Breast epithelium (tissue), 3 donors: ENCODE measurements around the gene SYMPK.

ENCODE experiments used
- POLR2A ChIP-seq: fragments of 450-650 bp; IDR thresholded peaks from one replicate; pipeline ENCODE4 v1.6.1; 2016; ENCODE audit warnings: antibody characterized with exemption, mild to moderate bottlenecking, moderate library complexity
- POLR2AphosphoS5 ChIP-seq, 3 donors: sonication (generic); formaldehyde crosslinking; IDR thresholded peaks; one replicate each; pipeline ENCODE4 v1.6.1; 2017; ENCODE audit warnings: antibody characterized with exemption in 3 of 3
- TF ChIP-seq, protein P1 (sequence below), 3 donors: fragments of 450-650 bp; IDR thresholded peaks; one replicate each; pipeline ENCODE4 v1.5.1; 2016 to 2017; ENCODE audit warnings: antibody characterized with exemption in 3 of 3, mild to moderate bottlenecking in 3 of 3, moderate library complexity in 3 of 3

DNA sequence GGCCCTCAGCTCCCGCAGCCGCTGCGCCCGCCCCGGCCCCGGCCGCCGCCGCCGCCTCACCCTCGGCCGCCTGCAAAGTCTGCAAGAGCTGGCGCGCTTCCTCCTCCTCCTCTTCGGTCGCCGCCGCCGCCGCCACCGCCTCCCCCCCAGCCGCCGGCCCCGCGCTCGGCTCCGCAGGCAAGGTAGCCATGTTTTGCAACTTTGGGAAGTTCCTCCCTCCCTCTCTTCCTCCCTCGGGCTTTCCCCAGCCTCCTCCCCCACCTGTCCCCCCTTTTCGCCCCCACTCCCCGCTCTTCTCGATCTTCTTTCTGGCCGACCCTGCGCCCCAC, 94.3 kb downstream of the SYMPK start:
- TF ChIP-seq POLR2A = no peak
- no peak for TF ChIP-seq POLR2AphosphoS5 (IDR thresholded peaks at IDR 0.05)
- TF ChIP-seq, protein P1, sequence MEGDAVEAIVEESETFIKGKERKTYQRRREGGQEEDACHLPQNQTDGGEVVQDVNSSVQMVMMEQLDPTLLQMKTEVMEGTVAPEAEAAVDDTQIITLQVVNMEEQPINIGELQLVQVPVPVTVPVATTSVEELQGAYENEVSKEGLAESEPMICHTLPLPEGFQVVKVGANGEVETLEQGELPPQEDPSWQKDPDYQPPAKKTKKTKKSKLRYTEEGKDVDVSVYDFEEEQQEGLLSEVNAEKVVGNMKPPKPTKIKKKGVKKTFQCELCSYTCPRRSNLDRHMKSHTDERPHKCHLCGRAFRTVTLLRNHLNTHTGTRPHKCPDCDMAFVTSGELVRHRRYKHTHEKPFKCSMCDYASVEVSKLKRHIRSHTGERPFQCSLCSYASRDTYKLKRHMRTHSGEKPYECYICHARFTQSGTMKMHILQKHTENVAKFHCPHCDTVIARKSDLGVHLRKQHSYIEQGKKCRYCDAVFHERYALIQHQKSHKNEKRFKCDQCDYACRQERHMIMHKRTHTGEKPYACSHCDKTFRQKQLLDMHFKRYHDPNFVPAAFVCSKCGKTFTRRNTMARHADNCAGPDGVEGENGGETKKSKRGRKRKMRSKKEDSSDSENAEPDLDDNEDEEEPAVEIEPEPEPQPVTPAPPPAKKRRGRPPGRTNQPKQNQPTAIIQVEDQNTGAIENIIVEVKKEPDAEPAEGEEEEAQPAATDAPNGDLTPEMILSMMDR (IDR thresholded peaks at IDR 0.05) = no peak
